ENCODE data around the gene CXXC5. TPM values are rescaled to one million over a fixed set of nuclear protein-coding genes. Genes with fewer than 3 reads are reported as not detected.
"Not testable (repeated sequence)": the region's sequence is repeated elsewhere in the genome, so short reads cannot be mapped to it uniquely, and the experiment has no call there.

Gene CXXC5
- total RNA-seq, 2 experiments from 2014 or later: 26.7 to 113 TPM

GRCh38 chr5:139717221-139717620 lies 69.1 kb downstream of the CXXC5 start:
- BruUV-seq (replicated peaks): no TSS peak
- CTCF ChIA-PET (ENCODE audit: unreplicated experiment): no interaction called here
- Histone ChIP-seq H3K4me3 (ENCODE audit: low read depth, low read length, poor library complexity, severe bottlenecking) (no peak overlapping the region), H2AFZ (ENCODE audit: low read length) (no peak overlapping the region), H3K9me3 (ENCODE audit: low read length) (no peaks in the 10 kb centered on the region), H4K20me1 (ENCODE audit: insufficient read depth, low read length) (no peaks in the 10 kb centered on the region), H3K79me2 (ENCODE audit: insufficient read depth, low read depth, low read length) (no peaks in the 10 kb centered on the region), H3K27ac (ENCODE audit: low read depth, low read length, poor library complexity, severe bottlenecking) (no peak overlapping the region), H3K9me2 (ENCODE audit: insufficient read depth, low read length) (no peaks in the 10 kb centered on the region), H3K36me3 (ENCODE audit: insufficient read depth, low read length) (no peaks in the 10 kb centered on the region), H3K4me2 (ENCODE audit: low read length) (no peak overlapping the region), H3K4me1 (ENCODE audit: insufficient read depth, low read length, poor library complexity, severe bottlenecking) (peaks cover under 1% of the 10 kb centered on the region)
- no peak for DNase-seq (ENCODE audit: low spot score)
- POLR2A ChIA-PET: no interaction called here
- intact Hi-C loops (cut with micrococcal nuclease; ENCODE audit: unreplicated experiment): no loop called here
- TF ChIP-seq EZH2phosphoT487 (IDR thresholded peaks at IDR 0.05; ENCODE audit: borderline replicate concordance, low read depth, low read length): no peak
- TF ChIP-seq, protein P1, sequence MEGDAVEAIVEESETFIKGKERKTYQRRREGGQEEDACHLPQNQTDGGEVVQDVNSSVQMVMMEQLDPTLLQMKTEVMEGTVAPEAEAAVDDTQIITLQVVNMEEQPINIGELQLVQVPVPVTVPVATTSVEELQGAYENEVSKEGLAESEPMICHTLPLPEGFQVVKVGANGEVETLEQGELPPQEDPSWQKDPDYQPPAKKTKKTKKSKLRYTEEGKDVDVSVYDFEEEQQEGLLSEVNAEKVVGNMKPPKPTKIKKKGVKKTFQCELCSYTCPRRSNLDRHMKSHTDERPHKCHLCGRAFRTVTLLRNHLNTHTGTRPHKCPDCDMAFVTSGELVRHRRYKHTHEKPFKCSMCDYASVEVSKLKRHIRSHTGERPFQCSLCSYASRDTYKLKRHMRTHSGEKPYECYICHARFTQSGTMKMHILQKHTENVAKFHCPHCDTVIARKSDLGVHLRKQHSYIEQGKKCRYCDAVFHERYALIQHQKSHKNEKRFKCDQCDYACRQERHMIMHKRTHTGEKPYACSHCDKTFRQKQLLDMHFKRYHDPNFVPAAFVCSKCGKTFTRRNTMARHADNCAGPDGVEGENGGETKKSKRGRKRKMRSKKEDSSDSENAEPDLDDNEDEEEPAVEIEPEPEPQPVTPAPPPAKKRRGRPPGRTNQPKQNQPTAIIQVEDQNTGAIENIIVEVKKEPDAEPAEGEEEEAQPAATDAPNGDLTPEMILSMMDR (conservative IDR thresholded peaks at IDR 0.05; ENCODE audit: low read length): no peak

- CTCF ChIA-PET (ENCODE audit: unreplicated experiment); intact Hi-C loops (cut with micrococcal nuclease; ENCODE audit: unreplicated experiment); BruUV-seq (replicated peaks): not testable (repeated sequence)
Observed at GRCh38 chr5:139718403-139718802, 70.3 kb downstream of the CXXC5 start.

GRCh38 chr5:139719970-139720369 lies 71.8 kb downstream of the CXXC5 start:
- H2AFZ ChIP-seq (ENCODE audit: low read length); BruUV-seq (replicated peaks); intact Hi-C loops (cut with micrococcal nuclease; ENCODE audit: unreplicated experiment); H3K9me2 ChIP-seq (ENCODE audit: insufficient read depth, low read length); H3K4me3 ChIP-seq (ENCODE audit: low read depth, low read length, poor library complexity, severe bottlenecking); CTCF ChIA-PET (ENCODE audit: unreplicated experiment); H3K36me3 ChIP-seq (ENCODE audit: insufficient read depth, low read length); DNase-seq (ENCODE audit: low spot score); H3K4me1 ChIP-seq (ENCODE audit: insufficient read depth, low read length, poor library complexity, severe bottlenecking); H4K20me1 ChIP-seq (ENCODE audit: insufficient read depth, low read length); H3K9me3 ChIP-seq (ENCODE audit: low read length); H3K79me2 ChIP-seq (ENCODE audit: insufficient read depth, low read depth, low read length); H3K27ac ChIP-seq (ENCODE audit: low read depth, low read length, poor library complexity, severe bottlenecking); H3K4me2 ChIP-seq (ENCODE audit: low read length): not testable (repeated sequence)
- POLR2A ChIA-PET: interaction anchor here (0.6 kb wide), 1 partner anchor 140 kb away, joined by 4 read pairs; no protein-coding TSS in a partner anchor

More at GRCh38 chr5:139718403-139718802, 70.3 kb downstream of the CXXC5 start:
- H3K27ac ChIP-seq (ENCODE audit: low read depth, low read length, poor library complexity, severe bottlenecking); H4K20me1 ChIP-seq (ENCODE audit: insufficient read depth, low read length); H3K4me3 ChIP-seq (ENCODE audit: low read depth, low read length, poor library complexity, severe bottlenecking); H3K9me2 ChIP-seq (ENCODE audit: insufficient read depth, low read length); H3K4me1 ChIP-seq (ENCODE audit: insufficient read depth, low read length, poor library complexity, severe bottlenecking); POLR2A ChIA-PET; H3K36me3 ChIP-seq (ENCODE audit: insufficient read depth, low read length); H3K4me2 ChIP-seq (ENCODE audit: low read length); H3K79me2 ChIP-seq (ENCODE audit: insufficient read depth, low read depth, low read length); H2AFZ ChIP-seq (ENCODE audit: low read length); H3K9me3 ChIP-seq (ENCODE audit: low read length); DNase-seq (ENCODE audit: low spot score): not testable (repeated sequence)

- no peaks in the 10 kb centered on the region for H3K9me2 ChIP-seq (ENCODE audit: insufficient read depth, low read length)
- no peaks in the 10 kb centered on the region for H3K9me3 ChIP-seq (ENCODE audit: low read length)
- no peak overlapping the region for H3K4me3 ChIP-seq (ENCODE audit: low read depth, low read length, poor library complexity, severe bottlenecking)
- H3K4me1 ChIP-seq (ENCODE audit: insufficient read depth, low read length, poor library complexity, severe bottlenecking): no peaks in the 10 kb centered on the region
- H3K79me2 ChIP-seq (ENCODE audit: insufficient read depth, low read depth, low read length): no peaks in the 10 kb centered on the region
- no peak for TF ChIP-seq EZH2phosphoT487 (IDR thresholded peaks at IDR 0.05; ENCODE audit: borderline replicate concordance, low read depth, low read length)
- TF ChIP-seq, protein P1 (conservative IDR thresholded peaks at IDR 0.05; ENCODE audit: low read length): no peak
- CTCF ChIA-PET (ENCODE audit: unreplicated experiment): no interaction called here
- no peak overlapping the region for H3K4me2 ChIP-seq (ENCODE audit: low read length)
- no peaks in the 10 kb centered on the region for H4K20me1 ChIP-seq (ENCODE audit: insufficient read depth, low read length)
- no peak overlapping the region for H2AFZ ChIP-seq (ENCODE audit: low read length)
- H3K36me3 ChIP-seq (ENCODE audit: insufficient read depth, low read length): no peaks in the 10 kb centered on the region
- POLR2A ChIA-PET: no interaction called here
- intact Hi-C loops (cut with micrococcal nuclease; ENCODE audit: unreplicated experiment): no loop called here
- no peak overlapping the region for H3K27ac ChIP-seq (ENCODE audit: low read depth, low read length, poor library complexity, severe bottlenecking)
- BruUV-seq (replicated peaks): no TSS peak
- DNase-seq (ENCODE audit: low spot score): no peak
Observed at GRCh38 chr5:139723986-139724587, 75.9 kb downstream of the CXXC5 start.
